Kidney epithelial cell (primary cell): ENCODE measurements around the gene RGCC. TPM values are rescaled to one million over a fixed set of nuclear protein-coding genes. Genes with fewer than 3 reads are reported as not detected.

ENCODE experiments used
- DNase-seq: peaks from one replicate; pipeline ENCODE4 v3.0.0-alpha.2; 2010; ENCODE audit warnings: low read depth
- H3K27me3 ChIP-seq: 2 replicates; pipeline ENCODE4 v1.6.0; 2011; ENCODE audit warnings: low read length; ENCODE audit not compliant: control insufficient read depth, insufficient read depth
- H3K36me3 ChIP-seq: 2 replicates; pipeline ENCODE4 v1.5.1; 2011; ENCODE audit warnings: low read length; ENCODE audit not compliant: control insufficient read depth, insufficient read depth
- H3K4me3 ChIP-seq: 2 replicates; pipeline ENCODE4 v1.5.1; 2011; ENCODE audit warnings: low read depth, mild to moderate bottlenecking, control low read depth, low read length
- total RNA-seq: library from RNA; depleted of rRNA; stranded (reverse); fragments of >200 nt; gene quantifications from 2 replicates; pipeline ENCODE4 v1.2.3, GENCODE V29; 2015
- TF ChIP-seq, protein P1 (sequence below): IDR thresholded peaks from 2 replicates; pipeline ENCODE4 v1.5.1; 2011; ENCODE audit warnings: mild to moderate bottlenecking, moderate library complexity, low read length, control low read depth, inconsistent platforms; ENCODE audit not compliant: insufficient read depth, poor library complexity, severe bottlenecking

RGCC gene
- total RNA-seq, 1 donor from 2014 or later = 0.29 TPM

DNA sequence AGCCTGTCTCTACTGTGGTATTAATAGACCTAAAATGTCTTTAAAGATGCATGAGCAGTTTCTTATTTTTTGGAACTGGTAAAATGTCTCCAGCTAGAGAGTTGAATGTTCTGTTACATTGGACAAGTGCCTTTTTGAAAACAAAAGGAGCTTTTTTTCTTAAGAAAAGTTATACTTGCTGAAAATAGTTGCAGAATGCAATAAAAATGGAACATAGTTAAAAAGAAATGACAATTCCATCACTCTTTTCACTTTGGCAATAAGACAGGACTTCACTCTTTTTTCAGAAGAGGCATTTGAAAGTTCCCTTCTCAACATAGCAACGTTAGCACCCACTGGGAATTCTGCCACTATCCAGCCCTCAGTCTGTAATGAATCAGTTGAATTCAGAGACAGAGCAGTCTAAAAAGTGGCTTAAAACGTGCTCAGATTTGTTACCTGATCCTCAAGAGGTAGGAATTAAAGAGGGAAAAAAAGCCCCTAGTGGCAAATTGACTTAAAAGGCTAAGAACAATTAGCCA, 10.1 kb downstream of the RGCC start:
- no peaks in the 10 kb centered on the region for H3K27me3 ChIP-seq
- no peak overlapping the region for H3K4me3 ChIP-seq
- H3K36me3 ChIP-seq = no peaks in the 10 kb centered on the region
- TF ChIP-seq, protein P1, sequence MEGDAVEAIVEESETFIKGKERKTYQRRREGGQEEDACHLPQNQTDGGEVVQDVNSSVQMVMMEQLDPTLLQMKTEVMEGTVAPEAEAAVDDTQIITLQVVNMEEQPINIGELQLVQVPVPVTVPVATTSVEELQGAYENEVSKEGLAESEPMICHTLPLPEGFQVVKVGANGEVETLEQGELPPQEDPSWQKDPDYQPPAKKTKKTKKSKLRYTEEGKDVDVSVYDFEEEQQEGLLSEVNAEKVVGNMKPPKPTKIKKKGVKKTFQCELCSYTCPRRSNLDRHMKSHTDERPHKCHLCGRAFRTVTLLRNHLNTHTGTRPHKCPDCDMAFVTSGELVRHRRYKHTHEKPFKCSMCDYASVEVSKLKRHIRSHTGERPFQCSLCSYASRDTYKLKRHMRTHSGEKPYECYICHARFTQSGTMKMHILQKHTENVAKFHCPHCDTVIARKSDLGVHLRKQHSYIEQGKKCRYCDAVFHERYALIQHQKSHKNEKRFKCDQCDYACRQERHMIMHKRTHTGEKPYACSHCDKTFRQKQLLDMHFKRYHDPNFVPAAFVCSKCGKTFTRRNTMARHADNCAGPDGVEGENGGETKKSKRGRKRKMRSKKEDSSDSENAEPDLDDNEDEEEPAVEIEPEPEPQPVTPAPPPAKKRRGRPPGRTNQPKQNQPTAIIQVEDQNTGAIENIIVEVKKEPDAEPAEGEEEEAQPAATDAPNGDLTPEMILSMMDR = no peak
- no peak for DNase-seq

DNA sequence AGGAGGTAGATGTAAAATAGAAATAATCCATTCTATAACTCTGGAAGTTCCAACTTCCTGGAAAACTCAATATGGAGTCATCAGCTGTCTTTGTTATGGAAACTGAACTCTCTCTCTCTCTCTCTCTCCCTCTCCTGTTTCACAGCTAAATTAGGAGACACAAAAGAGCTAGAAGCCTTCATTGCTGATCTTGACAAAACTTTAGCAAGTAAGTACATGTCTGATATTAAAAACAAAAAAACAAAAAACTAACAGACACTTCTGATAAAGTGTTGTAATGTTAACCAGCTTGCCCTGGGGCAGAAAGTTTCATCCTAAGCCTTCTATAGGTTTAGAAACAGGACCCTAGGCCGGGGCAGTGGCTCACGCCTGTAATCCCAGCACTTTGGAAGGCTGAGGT, 11.3 kb downstream of the RGCC start:
- no peaks in the 10 kb centered on the region for H3K36me3 ChIP-seq
- no peak for DNase-seq
- TF ChIP-seq, protein P1 = no peak
- H3K27me3 ChIP-seq = no peaks in the 10 kb centered on the region
- no peak overlapping the region for H3K4me3 ChIP-seq

DNA sequence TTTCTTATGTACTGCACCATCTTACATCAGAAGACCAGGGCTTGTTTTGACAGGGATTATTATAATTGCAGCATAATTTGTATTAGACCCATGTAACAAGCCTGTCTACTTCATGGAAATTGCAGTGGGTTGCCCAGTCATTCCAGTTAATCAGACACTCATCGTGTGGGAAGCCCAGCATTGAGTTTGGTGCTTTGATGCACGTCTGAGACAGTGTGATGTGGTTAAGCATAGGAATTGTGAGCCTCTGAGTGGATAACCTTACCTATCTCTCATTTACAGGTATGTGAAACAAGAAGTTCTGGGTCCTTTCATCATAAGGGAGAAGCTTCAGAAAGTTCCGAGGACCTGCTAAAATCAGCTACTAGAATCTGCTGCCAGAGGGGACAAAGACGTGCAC, 12.8 kb downstream of the RGCC start:
- Histone ChIP-seq H3K27me3 (no peaks in the 10 kb centered on the region), H3K4me3 (no peak overlapping the region), H3K36me3 (no peaks in the 10 kb centered on the region)
- TF ChIP-seq, protein P1 = no peak
- no peak for DNase-seq

DNA sequence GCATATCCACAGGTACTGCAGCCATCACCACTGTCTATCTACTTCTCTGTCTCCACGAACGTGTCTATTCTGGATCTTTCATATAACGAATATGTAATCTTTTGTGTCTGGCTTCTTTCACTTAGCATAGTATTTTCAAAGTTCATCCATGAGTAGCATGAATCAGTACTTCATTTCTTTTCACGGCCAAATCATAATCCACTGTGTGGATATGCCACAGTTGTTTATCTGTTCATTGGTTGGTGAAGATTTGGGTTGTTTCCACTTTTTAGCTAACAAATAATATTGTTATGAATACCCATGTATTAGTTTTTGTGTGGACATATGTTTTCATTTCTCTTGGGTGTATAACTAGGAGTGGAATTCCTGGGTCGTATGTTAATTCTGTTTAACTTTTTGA, 14.4 kb downstream of the RGCC start:
- no peak for DNase-seq
- TF ChIP-seq, protein P1 = no peak
- Histone ChIP-seq H3K27me3 (no peaks in the 10 kb centered on the region), H3K36me3 (no peaks in the 10 kb centered on the region), H3K4me3 (no peak overlapping the region)

DNA sequence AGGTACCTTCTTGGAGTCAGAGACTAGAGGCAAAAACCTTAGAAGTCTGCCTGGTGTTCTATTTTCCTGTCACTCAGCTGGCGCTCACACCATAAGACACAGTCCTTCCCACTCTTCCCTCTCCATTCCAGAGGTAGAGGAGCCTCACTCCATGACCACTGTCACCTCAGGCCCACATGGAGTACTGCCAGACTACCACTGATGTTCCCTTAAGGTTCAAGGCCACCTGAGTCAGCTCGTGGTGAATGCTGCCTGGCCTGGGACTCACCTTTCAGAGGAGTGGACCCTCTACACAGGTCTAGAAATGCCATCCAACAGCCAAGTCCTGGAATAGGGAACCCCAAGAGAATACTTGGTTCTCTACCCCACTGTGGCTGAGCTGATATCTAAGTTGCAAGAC, 29.9 kb downstream of the RGCC start:
- Histone ChIP-seq H3K4me3 (no peak overlapping the region), H3K27me3 (no peaks in the 10 kb centered on the region), H3K36me3 (no peaks in the 10 kb centered on the region)
- TF ChIP-seq, protein P1 = no peak
- no peak for DNase-seq

DNA sequence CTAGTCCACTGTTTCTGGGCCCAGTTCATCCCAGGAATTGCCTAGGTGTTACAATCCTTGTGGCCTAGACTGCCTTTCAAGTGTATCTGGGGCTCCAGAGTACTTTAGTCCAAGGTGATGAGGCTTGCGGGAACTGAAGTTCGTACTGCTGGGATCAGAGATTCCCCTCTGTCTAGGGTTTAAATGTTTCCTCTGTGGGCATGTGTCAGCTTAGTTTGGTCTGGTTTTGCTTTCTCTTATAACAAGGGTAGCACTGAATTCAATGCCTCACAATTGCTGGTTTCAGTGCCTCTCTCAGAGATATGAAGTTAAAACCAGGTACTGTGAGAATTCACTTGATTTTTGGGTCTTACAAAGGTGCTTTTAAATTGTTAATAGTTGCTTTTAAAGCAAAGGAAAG, 30.8 kb downstream of the RGCC start:
- Histone ChIP-seq H3K4me3 (no peak overlapping the region), H3K36me3 (no peaks in the 10 kb centered on the region), H3K27me3 (no peaks in the 10 kb centered on the region)
- no peak for DNase-seq
- TF ChIP-seq, protein P1 = no peak
